Ascending aorta (tissue), 2 donors: ENCODE measurements around the gene HNRNPH1. TPM values are rescaled to one million over a fixed set of nuclear protein-coding genes. Genes with fewer than 3 reads are reported as not detected.
A peak's percentile ranks its signal among the peaks of the same experiment; 100 is the strongest.

ENCODE experiments used
- DNase-seq, 2 donors: peaks; one replicate each; pipeline ENCODE4 v3.0.0-alpha.2; 2019; ENCODE audit warnings: low spot score in 2 of 2
- H3K27ac ChIP-seq, 2 donors: fragments of 200-600 bp; sonication (generic); one replicate each; pipeline ENCODE4 v1.5.1; 2016 to 2017; ENCODE audit warnings: mild to moderate bottlenecking in 1 of 2
- H3K27me3 ChIP-seq: fragments of 200-600 bp; sonication (generic); one replicate; pipeline ENCODE4 v1.5.1; 2017
- H3K36me3 ChIP-seq, 2 donors: fragments of 200-600 bp; sonication (generic); one replicate each; pipeline ENCODE4 v1.5.1; 2016
- H3K4me1 ChIP-seq, 2 donors: fragments of 200-600 bp; sonication (generic); one replicate each; pipeline ENCODE4 v1.5.1; 2016 to 2017; ENCODE audit warnings: mild to moderate bottlenecking in 1 of 2
- H3K4me3 ChIP-seq, 2 donors: fragments of 200-600 bp; sonication (generic); one replicate each; pipeline ENCODE4 v1.5.1; 2016 to 2017; ENCODE audit warnings: mild to moderate bottlenecking in 1 of 2
- H3K9me3 ChIP-seq, 2 donors: fragments of 200-600 bp; sonication (generic); one replicate each; pipeline ENCODE4 v1.5.1; 2016
- intact Hi-C: fragments of 100-400 bp; cut with DNase I; formaldehyde crosslinking; loops from one replicate; pipeline ENCODE4 v1.15.1; 2023
- total RNA-seq: library from RNA; depleted of rRNA; stranded (reverse); fragments of >200 nt; gene quantifications from one replicate; pipeline ENCODE4 v1.1.0, GENCODE V29; 2016
- TF ChIP-seq, protein P1 (sequence below), 3 experiments: fragments of 200-600 bp in 2 of 3; fragments of 450-650 bp in 1 of 3; sonication (generic) in 2 of 3; IDR thresholded peaks; one replicate each; pipeline ENCODE4 v1.5.1; 2016 to 2019; ENCODE audit warnings: antibody characterized with exemption in 3 of 3, mild to moderate bottlenecking in 1 of 3, moderate library complexity in 1 of 3

Gene HNRNPH1
- total RNA-seq, 1 donor from 2014 or later, result 206 TPM

DNA sequence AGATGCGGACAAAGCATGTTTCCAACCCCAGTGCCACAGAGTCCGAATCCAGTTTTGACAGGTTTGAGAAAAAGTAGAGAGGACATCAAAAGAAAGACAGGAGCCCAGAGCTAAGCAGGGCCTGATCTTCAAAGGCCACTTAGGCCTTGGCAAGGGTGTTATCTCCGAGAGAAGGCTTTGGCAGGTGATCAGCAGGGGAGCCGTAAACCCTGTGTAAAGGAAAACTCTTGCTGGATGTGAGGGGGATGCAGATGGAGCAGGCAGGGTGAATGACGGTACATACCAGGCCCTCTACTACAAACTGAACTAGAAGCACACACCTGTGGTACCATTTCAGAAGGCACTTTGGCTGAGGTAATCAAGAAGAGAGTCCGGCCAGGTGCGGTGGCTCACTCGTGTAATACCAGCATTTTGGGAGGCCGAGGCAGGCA, 1.4 kb upstream of the HNRNPH1 start:
- no peak for DNase-seq
- peaks cover 0 to 30% of the 10 kb centered on the region in 2 donors for H3K4me1 ChIP-seq

DNA sequence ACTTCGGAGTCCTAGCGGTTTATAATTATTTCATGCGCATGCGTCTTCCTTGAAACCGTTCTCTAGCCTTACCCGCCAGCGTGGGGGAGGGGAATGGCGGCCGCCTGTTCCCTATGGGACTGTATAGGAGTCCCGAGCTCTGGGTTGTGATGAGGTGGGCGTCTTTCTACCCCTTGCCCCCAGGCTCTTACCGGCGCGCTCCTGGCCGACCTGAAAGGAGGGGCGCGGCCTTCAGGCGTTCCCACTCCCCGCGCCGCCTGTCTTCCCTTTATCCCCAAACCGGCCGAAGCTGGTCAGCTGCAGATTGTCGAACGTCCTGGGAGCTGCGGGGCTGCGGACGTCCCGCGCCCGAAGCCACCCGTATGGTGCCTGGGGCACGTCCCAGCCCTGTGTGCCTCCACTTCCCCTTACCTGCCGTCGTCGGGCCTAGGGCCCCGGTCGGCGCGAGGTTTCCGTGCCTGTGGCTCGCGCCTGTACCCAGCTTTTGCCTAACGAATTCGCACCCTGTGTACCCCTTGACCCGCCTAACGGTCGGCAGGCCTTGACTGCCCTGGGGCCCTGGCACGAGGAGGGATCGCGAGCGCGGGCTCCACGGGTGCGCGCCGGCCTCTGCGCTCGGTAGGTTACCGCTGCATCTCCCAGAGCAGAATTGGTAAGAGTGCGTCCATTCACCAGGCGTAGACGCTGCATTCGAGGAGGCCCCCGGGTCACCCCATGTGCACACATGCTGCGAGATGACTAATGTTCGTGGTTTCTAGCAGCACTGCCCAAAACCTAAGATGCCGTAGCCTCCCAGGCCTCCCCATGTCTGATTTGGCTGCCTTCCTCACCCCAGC, 653 bp upstream of the HNRNPH1 start:
- H3K4me1 ChIP-seq, result peaks cover 0 to 32% of the 10 kb centered on the region in 2 donors
- H3K9me3 ChIP-seq, result no peaks in the 10 kb centered on the region
- H3K27ac ChIP-seq, result peak overlapping the region; percentile 100
- peak overlapping the region; percentile 99 to 100 for H3K4me3 ChIP-seq
- intact Hi-C loops, result loop anchor here (2.0 to 10.0 kb wide), 5 partner anchors 65 to 1191 kb away; partner anchors contain the start of genes CANX, MAML1 and SQSTM1
- TF ChIP-seq, protein P1, sequence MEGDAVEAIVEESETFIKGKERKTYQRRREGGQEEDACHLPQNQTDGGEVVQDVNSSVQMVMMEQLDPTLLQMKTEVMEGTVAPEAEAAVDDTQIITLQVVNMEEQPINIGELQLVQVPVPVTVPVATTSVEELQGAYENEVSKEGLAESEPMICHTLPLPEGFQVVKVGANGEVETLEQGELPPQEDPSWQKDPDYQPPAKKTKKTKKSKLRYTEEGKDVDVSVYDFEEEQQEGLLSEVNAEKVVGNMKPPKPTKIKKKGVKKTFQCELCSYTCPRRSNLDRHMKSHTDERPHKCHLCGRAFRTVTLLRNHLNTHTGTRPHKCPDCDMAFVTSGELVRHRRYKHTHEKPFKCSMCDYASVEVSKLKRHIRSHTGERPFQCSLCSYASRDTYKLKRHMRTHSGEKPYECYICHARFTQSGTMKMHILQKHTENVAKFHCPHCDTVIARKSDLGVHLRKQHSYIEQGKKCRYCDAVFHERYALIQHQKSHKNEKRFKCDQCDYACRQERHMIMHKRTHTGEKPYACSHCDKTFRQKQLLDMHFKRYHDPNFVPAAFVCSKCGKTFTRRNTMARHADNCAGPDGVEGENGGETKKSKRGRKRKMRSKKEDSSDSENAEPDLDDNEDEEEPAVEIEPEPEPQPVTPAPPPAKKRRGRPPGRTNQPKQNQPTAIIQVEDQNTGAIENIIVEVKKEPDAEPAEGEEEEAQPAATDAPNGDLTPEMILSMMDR (IDR thresholded peaks at IDR 0.05), result no peak
- peak in 1 of 2 donors; percentile 70 for DNase-seq
- H3K36me3 ChIP-seq, result peaks cover 15 to 33% of the 10 kb centered on the region in 2 donors
- no peaks in the 10 kb centered on the region for H3K27me3 ChIP-seq

More for the DNA sequence above, 1.4 kb upstream of the HNRNPH1 start:
- H3K36me3 ChIP-seq, result peaks cover 11 to 27% of the 10 kb centered on the region in 2 donors
- intact Hi-C loops, result loop anchor here (10.0 kb wide), 1 partner anchor 1190 kb away; no protein-coding TSS in a partner anchor
- peak overlapping the region; percentile 100 for H3K27ac ChIP-seq
- TF ChIP-seq, protein P1 (IDR thresholded peaks at IDR 0.05), result no peak
- H3K27me3 ChIP-seq, result no peaks in the 10 kb centered on the region
- H3K4me3 ChIP-seq, result peak overlapping the region; percentile 99 to 100
- H3K9me3 ChIP-seq, result no peaks in the 10 kb centered on the region

DNA sequence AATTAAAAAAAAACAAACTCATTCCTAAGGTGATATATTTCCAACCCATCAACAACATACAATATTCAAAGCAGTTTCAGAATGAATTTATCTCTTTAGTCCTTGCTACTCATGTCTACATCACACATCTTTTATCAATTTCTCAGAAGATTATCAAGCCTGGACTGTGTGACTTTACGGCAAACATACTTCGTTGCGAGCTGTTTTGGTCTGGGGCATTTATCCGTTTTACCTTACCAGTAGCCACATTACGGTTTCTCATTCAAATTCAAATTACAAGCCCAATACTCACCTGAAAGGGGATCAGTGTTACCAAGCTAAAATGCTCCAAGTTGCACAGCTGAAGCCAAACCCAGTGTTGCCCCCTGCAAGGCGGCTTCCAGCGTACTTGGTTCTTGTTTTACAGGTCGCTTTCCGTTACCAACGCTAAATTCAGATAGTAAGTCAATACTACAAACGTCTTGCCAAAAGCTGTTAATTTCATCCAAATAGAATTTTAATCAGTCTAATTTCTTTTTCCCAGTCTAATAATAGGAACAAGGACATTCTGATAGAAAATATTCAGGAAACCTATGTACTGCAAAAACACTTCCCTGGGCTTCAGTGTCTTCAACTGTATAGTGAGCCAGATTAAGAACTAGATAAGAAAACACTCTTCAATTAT, 1.8 kb downstream of the HNRNPH1 start:
- TF ChIP-seq, protein P1 (IDR thresholded peaks at IDR 0.05), result no peak
- Histone ChIP-seq H3K4me3 (peak overlapping the region; percentile 99 to 100), H3K4me1 (peaks cover 0 to 45% of the 10 kb centered on the region in 2 donors), H3K36me3 (peaks cover 35 to 57% of the 10 kb centered on the region in 2 donors), H3K27me3 (no peaks in the 10 kb centered on the region), H3K27ac (peak overlapping the region; percentile 4 to 100), H3K9me3 (no peaks in the 10 kb centered on the region)
- no peak for DNase-seq
- intact Hi-C loops, result loop anchor here (2.0 to 10.0 kb wide), 5 partner anchors 63 to 1193 kb away; partner anchors contain the start of genes CANX, MAML1 and SQSTM1

DNA sequence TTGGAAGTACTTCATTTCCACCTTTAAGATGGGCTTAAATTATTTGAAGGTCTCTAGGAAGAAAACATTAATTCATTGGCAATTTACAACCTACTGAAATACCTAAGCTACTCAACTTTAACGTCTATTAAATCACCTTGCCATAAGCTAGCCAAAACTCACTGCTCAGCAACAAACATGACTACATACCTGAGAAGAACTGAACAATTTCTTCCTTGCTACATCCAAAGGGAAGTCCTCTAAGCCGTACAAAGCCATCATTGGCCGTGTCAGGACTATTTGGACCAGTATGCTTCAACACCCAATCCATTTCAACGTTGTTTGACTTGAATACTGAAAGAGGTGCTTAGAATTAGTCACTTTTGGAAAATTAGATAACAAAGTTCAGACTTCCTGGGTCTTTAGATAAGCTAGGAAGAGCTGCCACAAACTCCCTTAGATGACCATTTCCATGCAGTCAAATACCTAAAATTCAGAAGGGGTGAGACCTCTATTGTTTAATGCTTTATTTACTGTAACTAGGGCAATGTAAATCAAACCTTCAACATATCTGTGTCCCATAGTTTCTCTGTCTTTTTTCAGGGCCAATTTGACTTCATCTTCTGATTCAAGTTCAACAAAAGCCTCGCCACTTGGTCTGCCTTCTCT, 2.6 kb downstream of the HNRNPH1 start:
- H3K4me3 ChIP-seq, result peak overlapping the region; percentile 99 to 100
- TF ChIP-seq, protein P1 (IDR thresholded peaks at IDR 0.05), result no peak
- H3K9me3 ChIP-seq, result no peaks in the 10 kb centered on the region
- peaks cover 43 to 66% of the 10 kb centered on the region in 2 donors for H3K36me3 ChIP-seq
- H3K4me1 ChIP-seq, result peaks cover 1 to 46% of the 10 kb centered on the region in 2 donors
- DNase-seq, result no peak
- no peaks in the 10 kb centered on the region for H3K27me3 ChIP-seq
- peak overlapping the region; percentile 31 to 100 for H3K27ac ChIP-seq
- intact Hi-C loops, result loop anchor here (10.0 kb wide), 1 partner anchor 1194 kb away; no protein-coding TSS in a partner anchor

DNA sequence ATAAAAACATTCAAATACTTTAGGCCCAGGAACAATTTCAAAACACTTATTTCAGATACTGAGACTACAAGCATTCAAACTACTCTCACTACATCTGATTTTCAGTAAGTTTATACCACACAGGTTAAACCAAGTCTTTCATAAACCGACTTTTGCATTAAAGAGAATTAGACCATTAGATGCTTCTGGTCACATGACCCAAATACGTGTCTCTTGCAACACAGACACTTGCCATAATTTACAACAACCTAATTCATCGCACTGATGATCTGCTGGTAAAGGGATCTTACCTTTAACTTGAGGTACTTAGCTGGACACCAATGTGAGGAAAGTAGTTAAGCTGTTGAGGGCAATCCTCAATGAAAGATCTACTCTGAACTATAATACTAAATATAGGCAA, 3.2 kb downstream of the HNRNPH1 start:
- peaks cover 48 to 71% of the 10 kb centered on the region in 2 donors for H3K36me3 ChIP-seq
- no peaks in the 10 kb centered on the region for H3K27me3 ChIP-seq
- no peak for DNase-seq
- intact Hi-C loops, result loop anchor here (10.0 kb wide), 1 partner anchor 1195 kb away; no protein-coding TSS in a partner anchor
- TF ChIP-seq, protein P1 (IDR thresholded peaks at IDR 0.05), result no peak
- peak overlapping the region; percentile 31 to 100 for H3K27ac ChIP-seq
- peaks cover 3 to 48% of the 10 kb centered on the region in 2 donors for H3K4me1 ChIP-seq
- H3K9me3 ChIP-seq, result no peaks in the 10 kb centered on the region
- H3K4me3 ChIP-seq, result peak overlapping the region; percentile 99 to 100
